HUDEP-2 (cell line): Measurements from ENCODE around the gene SMURF1.

ENCODE experiments used
- DNase-seq, 76 experiments: peaks; one replicate each; lab custom pipeline; 2025; ENCODE audit not compliant: unreplicated experiment in 76 of 76; lab: John Stamatoyannopoulos, UW

SMURF1 gene

GRCh38 chr7:98994046-98994944, 149.6 kb downstream of the SMURF1 start:
- DNase-seq = no peak

- no peak for DNase-seq
These were observed 150.6 kb downstream of the SMURF1 start for GRCh38 chr7:98993024-98993897.

GRCh38 chr7:98992076-98992475, 151.8 kb downstream of the SMURF1 start:
- DNase-seq = no peak

- no peak for DNase-seq
These were observed 152.8 kb downstream of the SMURF1 start for GRCh38 chr7:98991141-98991540.

GRCh38 chr7:98990356-98990755, 153.6 kb downstream of the SMURF1 start:
- no peak for DNase-seq

GRCh38 chr7:98988641-98989040, 155.3 kb downstream of the SMURF1 start:
- no peak for DNase-seq

- DNase-seq = no peak
These were observed 158.0 kb downstream of the SMURF1 start for GRCh38 chr7:98985945-98986344.

- no peak for DNase-seq
These were observed 158.5 kb downstream of the SMURF1 start for GRCh38 chr7:98985406-98985805.

- DNase-seq = no peak
These were observed 159.8 kb downstream of the SMURF1 start for GRCh38 chr7:98984126-98984525.

GRCh38 chr7:98982686-98983085, 161.2 kb downstream of the SMURF1 start:
- DNase-seq = no peak

GRCh38 chr7:98981701-98982100, 162.2 kb downstream of the SMURF1 start:
- no peak for DNase-seq

- no peak for DNase-seq
These were observed 165.2 kb downstream of the SMURF1 start for GRCh38 chr7:98978672-98979071.
